HG03280 (cell line): Measurements from ENCODE around the gene ANKRD33.

ENCODE experiments used
- ATAC-seq: cut with Tn5 transposase; IDR thresholded peaks from one replicate; pipeline ENCODE4 v1.9.1; 2021; ENCODE audit warnings: mild to moderate bottlenecking, moderate library complexity; ENCODE audit not compliant: unreplicated experiment

Gene ANKRD33

GRCh38 chr12:51900323-51900889 is 12.5 kb downstream of the ANKRD33 start:
- no peak for ATAC-seq

- no peak for ATAC-seq
Observed at GRCh38 chr12:51901121-51901817, 13.4 kb downstream of the ANKRD33 start.

- ATAC-seq, result no peak
Observed at GRCh38 chr12:51901881-51902280, 14.0 kb downstream of the ANKRD33 start.

GRCh38 chr12:51904951-51905470 is 17.1 kb downstream of the ANKRD33 start:
- ATAC-seq, result no peak

DNA sequence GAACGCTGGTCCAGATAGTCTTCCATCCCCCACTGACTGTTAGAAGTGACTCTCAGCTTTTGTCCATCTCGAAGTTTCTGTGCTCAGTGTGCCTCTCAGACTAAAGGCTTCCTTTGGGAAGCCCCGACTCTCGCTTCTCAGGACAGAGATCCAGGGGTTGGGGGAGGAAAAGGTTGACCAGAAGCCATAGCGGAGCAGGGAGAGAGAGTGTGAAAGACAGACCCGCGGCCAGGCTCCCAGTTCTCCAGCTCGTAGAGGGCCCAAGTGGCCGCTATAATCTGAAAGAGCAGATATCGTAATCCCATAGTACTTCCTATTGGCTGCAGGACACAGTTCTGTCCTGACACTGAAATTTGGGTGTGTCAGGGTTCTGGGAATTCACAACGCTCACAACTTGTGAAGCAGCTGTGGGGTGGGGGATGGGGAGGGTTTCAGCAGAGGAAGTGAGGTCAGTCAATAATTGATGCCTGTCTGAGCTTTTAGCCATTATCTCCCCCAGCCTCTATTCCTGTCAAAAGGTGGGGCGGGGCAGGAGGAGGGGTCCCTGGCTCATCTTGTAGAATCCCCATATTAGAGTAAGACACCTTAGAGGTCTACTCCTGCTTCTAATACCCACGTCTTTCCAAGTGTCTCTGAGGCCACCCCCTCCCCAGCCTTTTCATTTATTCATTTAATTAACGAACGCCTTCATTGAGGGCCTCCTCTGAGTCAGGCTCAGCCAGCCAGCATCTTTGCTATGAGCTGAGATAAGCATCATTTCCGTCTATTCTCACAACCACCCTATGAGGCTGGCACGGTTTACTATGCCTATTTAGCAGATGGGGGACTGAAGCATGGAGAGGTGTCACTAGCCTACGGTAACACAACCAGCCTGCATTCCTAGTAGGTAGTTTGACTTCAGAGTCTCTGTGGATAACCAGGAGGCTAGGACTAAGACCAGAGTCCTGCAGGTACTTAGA is 17.8 kb downstream of the ANKRD33 start:
- no peak for ATAC-seq

- no peak for ATAC-seq
Observed at GRCh38 chr12:51906430-51907082, 18.7 kb downstream of the ANKRD33 start.

GRCh38 chr12:51907083-51907855 is 19.4 kb downstream of the ANKRD33 start, which contains the start of gene ACVRL1:
ACVRL1 (plus strand) TSS chr12:51907504; CDS start chr12:51912475, 4,971 bp downstream.
- ATAC-seq, result no peak

DNA sequence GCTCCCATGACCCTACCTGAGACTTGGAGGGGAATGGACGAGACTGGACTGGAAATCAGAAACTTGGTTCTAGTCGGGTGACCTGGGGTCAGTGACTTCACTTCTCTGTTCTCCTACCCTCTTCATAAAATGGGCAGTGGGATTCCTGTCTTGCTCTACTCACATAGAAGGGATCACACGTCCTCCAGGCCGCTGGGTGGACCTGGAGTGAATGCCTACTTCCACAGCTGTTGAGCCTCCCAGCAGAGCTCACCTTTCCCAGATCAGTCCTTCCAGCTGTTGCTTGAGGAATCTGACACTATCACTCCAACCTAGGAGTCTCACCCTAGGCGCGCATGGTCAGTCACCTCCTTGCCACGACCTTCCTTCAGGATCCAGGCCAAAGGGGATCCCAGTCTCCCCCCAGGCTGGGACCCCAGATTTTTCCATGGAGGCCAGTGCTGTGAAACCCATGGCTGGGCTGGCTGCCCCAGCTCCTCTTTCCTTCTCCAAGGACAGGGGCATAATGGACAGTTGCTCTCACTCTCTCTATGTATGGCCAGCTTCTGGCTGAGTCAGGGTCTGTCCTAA is 20.0 kb downstream of the ANKRD33 start:
- no peak for ATAC-seq

DNA sequence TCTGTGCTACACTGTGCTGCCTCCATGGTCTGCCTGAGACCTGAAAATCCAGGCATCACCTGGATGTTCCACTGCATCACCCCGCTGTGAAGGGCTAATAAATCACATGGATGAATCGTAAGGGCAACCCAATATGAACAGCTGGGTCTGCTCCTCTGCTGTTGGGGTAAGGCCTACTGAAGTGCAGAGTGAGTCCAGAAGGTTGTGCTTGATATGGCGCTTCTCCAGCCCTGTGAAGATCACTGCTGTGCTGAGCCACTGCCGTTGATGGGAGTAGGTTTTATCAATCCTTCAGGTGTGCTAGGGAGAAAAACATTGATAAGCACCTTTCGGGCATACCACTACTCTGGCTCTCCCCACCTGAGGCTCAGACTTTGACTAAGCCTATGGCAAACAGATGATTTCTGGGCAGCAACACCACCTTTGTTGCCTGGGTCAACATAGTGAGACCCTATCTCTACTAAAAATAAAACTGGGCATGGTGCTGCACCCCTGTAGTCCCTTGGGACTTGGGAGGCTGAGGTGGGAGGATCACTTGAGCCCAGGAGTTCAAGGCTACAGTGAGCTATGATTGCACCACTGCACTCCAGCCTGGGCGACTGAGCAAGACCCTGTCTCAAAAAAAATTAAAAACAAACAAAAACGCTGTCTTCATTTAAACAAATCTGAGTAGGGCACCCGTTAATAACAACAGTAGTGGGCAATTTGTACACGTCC is 21.1 kb downstream of the ANKRD33 start:
- no peak for ATAC-seq

DNA sequence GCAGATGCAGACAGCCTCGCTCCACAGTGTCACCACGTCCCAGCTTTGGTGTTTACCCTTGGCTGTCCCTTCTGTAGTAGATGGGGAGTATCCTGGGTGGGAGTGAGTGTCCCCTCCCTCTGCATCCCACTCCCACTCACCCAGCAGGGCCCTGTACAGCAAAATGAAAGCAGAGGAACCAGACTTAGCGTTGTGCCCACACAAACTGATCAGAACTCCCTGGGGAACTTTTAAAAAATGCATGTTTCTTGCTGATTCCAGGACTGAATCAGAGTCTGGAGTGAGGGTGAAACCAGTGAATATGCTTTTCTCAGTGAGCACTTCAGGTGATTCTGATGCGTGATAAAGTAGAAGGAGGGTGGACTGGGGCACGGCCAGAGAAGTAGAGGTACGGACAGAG is 22.3 kb downstream of the ANKRD33 start:
- ATAC-seq, result no peak

DNA sequence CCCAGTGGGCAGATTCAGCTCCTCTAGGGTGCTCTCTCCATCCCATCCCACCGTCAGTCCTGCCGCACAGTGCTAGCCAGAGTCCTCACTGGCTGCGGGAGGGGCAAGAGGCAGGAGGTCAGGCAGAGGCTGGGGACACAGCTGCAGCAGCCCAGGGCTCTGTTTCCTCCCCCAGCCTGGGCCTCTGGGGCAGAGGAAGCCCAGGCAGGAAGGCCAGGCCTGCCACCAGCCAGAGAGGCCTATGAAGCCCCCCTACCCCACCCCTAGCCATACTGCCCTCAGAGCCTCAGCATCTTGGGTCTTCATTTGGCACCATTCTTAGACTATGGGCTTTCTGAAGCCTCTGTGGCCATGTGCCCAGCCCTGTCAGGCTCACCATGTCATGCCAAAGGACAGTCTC is 22.8 kb downstream of the ANKRD33 start:
- ATAC-seq, result no peak

GRCh38 chr12:51911307-51911706 is 23.4 kb downstream of the ANKRD33 start:
- no peak for ATAC-seq

GRCh38 chr12:51911788-51912711 is 24.1 kb downstream of the ANKRD33 start:
- ATAC-seq, result no peak

- ATAC-seq, result no peak
Observed at GRCh38 chr12:51913071-51914033, 25.4 kb downstream of the ANKRD33 start.

- no peak for ATAC-seq
Observed at GRCh38 chr12:51914034-51914923, 26.4 kb downstream of the ANKRD33 start.
